GM21737 (cell line): ENCODE results near the gene UGGT2.
"Not testable (repeated sequence)": the region's sequence is repeated elsewhere in the genome, so short reads cannot be mapped to it uniquely, and the experiment has no call there.

Experiments
- ATAC-seq: cut with Tn5 transposase; IDR thresholded peaks from one replicate; pipeline ENCODE4 v1.9.1; 2021; ENCODE audit warnings: mild to moderate bottlenecking, moderate library complexity; ENCODE audit not compliant: unreplicated experiment

Gene UGGT2

DNA sequence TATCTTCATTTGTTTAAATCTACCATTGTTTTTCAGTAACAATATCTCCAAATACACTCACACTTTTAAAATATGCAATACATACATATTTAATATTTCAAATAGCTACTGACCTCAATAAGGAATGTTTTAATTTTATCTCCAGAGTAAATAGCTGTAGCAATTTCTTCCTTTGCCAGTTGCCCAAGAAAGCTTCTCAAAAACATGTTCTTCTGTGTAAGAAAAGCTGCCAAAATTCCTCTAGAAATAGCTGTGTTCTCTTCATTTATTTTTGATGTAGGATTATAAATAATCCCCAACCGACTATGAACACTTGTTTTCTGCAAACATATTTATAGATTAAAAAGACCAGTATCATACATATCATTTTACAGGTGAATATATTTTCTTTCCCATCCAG lies 150.5 kb downstream of the UGGT2 start:
- no peak for ATAC-seq

DNA sequence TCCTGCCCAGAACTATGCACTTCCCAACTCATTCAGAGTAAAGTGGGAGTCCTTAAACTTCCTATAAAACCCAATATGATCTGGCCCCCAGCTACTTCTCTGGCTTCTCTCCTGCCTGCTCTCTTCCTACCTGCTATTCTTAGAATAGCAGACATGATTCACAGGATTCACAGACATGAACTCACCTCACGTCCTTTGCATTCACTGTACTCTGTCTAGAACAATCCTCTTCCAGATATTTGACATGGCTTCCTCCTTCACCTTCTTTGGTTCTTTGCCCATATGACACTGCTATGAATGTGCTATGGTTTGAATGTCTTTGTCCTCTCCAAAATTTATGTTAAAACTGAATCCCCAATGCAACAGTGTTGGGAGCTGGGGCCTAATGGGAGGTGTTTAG lies 154.9 kb downstream of the UGGT2 start:
- no peak for ATAC-seq

DNA sequence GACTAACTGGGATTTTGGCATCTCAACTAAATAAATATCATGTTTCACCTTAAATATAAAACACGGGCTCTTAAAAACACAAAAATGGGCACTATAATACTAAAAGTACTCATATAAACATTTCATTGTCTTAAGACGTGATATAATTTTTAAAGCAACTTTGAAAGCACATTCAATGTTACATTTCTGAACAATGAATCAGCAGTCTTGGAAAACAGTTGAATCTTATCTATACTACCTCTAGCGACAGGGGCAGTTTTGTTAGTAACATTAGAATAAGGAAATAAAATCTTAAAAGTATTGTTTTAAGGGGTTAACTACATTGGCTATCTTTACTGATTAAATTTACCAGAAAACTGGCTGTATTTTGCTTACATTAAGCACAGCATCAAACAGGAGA lies 156.9 kb downstream of the UGGT2 start:
- ATAC-seq: no peak

DNA sequence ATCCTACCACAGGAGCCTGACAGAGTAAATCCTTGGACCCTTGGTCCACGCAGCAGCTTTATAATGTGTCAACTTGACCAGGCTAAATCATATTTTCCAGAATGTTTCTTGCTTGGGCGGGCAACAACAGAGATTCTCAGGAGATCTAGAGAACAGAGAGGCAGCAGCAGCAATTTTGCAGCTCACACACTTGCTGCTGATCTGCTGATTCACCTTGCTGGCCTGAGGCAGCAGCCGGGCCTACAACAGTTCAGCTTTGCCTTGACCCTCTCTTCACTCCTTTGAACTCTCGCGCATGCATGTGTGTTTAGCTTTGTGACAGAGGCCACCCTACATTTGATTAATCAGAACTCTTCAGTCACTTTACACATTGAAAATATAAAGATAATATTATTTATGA lies 159.3 kb downstream of the UGGT2 start:
- no peak for ATAC-seq

DNA sequence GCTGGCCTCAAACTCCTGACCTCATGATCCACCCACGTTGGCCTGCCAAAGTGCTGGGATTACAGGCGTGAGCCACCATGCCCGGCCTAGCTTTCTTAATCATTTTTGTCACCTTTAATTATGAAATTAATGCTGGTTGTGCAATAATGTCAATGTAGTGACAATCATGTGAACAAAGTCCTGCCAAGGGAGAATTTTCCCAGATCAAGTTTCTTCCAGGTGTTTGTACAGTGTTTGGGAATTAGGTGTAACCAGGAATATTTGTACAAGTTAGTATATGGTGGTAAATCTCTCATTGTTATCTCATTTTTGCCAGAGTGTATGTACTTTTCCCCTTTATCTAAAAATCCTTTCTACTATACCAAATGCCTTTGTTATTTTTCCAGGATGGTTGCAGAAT lies 171.1 kb downstream of the UGGT2 start:
- ATAC-seq: no peak

DNA sequence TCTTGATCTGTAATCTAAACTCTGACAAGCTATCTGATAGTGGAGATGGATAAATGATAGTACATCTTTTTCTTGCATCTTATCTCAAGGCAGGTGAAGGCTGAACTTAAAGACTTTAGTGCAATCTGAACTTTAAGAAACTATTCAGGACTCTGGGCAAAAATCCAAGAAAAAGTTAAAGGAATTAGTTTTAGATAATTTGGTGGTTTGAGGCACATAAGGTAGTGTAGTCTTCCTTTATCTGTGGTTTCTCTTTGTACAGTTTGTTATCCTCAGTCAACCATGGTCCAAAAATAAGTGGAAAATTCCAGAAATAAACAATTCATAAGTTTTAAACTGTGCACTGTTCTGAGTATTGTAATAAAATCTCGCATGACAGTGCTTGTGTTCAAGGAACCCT lies 172.9 kb downstream of the UGGT2 start:
- no peak for ATAC-seq

DNA sequence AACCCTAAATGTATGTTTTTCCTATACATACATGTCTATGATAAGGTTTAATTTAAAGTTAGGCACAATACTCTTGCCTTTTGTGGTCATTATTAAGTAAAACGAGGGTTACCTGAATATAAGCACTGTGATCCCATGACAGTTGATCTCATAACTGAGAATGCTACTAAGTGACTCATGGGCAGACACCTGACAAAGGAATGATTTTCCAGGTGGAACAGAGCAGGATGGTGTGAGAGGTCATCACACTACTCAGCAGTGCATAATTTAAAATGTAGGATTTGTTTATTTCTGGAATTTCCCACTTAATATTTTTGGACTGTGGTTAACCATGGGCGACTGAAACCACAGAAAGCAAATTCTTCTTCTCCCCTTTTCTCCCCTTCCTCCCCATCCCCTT lies 178.9 kb downstream of the UGGT2 start:
- no peak for ATAC-seq

DNA sequence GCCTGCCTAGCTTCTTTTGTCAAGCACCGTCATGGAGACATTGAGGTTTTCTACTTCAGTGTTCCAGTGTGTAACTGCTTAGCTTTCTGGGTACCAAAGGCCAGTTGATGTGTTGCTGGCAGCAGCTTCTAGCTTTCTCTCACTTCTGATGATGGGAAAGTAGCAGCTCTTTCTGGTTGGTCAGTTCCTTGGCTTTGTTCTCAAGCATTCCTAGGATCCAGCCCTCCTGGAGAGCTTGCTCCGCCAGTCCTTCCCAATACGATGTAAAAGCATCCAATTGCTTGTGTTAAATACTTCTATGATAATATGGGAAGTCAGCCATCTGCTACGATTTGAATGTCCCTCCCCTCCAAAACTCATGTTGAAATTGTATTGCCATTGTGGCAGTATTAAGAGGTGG lies 182.8 kb downstream of the UGGT2 start:
- ATAC-seq: no peak

DNA sequence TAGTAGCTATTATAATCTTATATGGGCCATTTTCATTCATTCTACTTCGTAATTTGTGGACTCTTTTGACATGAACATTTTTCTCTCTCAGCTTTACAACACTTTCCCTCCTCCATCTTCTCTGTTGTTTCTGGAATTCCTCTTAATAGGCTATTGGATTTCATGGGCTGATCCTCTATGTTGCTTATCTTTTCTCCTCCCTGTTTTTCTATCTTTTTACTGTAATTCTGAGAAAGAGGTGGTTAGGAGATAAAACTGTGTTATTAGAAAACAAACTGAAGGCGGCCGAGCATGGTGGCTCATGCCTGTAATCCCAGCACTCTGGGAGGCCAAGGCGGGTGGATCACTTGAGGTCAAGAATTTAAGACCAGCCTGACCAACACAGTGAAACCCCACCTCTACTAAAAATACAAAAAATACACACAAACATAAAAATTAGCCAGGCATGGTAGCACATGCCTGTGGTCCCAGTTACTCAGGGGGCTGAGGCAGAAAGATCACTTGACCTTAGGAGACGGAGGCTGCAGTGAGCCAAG lies 188.1 kb downstream of the UGGT2 start:
- ATAC-seq: no peak

DNA sequence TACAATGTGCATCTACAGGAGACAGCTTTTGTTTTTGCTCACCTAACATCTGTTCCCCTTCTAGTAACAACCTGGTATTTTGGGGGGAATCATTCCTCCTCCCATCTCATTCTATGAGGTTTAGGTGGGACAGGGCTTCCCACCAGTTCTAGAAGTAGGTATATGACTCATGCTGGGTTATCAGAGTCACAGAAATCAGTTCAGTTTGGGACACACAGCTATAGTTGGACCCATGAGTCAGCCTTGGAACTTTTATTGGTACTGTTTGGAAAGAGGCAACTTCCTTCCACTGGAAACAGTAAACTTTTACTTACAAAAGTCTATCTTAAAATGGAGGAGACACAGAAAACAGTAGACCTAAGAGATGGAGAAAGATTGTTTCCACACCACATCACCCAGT lies 190.8 kb downstream of the UGGT2 start:
- no peak for ATAC-seq

DNA sequence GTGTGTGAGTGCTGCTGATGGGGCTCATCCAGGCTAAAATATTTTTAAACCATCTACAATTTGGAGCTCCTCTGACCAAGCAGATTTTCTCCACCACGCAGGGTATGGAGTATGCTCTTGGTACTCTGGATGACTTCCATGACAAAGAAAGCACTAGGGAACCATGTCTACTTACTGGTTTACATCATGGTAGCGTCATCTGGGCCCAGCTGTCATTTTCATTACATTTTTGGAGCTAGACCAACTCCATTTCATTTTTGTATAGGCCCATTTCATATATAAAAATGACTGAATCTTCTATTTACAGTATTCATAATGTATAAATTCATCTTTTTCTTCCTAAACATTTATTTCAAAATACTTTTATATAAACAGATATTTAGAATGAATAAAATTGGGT lies 191.9 kb downstream of the UGGT2 start:
- no peak for ATAC-seq

DNA sequence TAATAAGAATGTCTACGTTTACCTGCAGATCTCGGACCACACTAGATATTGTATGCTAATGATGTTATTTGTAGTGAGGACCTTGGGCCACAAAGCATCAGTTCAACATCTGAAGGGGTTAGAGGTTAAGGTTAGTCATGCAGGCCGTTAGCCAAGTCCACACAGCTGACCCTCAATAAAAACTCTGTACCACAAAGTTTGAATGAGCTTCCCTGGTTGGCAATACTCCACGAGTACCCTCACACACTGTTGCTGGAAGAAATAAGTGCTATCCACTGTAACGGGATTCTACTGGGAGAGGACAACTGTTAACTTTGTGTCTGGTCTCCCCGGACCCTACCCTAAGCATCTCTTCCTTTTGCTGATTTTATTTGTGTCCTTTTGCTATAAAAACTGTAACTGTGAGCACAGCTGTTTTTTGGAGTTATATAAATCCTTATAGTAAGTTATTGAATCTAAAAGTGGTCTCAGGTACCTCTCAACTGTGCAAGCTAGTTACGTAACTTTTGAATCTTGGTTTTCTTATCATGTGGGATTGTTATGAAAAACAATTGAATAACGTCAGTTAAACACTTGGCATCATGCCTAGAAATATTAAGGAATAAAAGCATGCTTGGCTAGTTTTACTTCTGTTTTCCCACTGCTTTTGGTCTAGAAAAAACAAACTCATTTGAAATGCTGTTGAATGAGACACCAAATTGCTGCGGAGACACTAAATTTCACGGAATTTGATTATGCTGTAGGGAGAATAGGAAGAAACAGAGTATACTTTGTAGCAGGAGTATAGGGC lies 194.7 kb downstream of the UGGT2 start:
- no peak for ATAC-seq

DNA sequence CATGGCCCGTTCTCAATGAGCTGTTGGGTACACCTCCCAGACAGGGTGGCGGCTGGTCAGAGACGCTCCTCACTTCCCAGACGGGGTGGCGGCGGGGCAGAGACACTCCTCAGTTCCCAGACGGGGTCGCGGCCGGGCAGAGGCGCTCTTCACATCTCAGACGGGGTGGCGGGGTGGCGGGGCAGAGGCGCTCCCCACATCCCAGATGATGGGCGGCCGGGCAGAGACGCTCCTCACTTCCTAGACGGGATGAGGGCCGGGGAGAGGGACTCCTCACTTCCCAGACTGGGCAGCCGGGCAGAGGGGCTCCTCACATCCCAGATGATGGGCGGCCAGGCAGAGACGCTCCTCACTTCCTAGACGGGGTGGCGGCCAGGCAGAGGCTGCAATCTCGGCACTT lies 207.5 kb downstream of the UGGT2 start:
- ATAC-seq: not testable (repeated sequence)

DNA sequence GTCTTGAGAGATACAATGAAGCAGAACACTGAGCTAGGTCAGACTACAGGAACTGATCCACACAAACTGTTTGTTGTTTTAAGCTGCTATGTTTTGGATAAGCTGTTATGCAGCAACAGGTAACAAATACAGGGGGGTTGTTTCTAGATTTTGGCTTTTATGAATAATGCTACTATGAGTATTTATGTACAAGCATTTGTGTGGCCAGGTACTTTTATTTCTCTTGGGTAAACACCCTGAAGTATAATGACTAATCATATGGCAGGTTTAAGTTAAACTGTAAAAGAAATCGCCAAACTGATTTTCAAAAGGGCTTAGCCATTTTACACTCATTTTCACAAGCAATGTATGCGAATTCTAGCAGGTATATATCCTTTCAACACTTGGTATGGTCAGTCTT lies 210.3 kb downstream of the UGGT2 start:
- ATAC-seq: no peak

DNA sequence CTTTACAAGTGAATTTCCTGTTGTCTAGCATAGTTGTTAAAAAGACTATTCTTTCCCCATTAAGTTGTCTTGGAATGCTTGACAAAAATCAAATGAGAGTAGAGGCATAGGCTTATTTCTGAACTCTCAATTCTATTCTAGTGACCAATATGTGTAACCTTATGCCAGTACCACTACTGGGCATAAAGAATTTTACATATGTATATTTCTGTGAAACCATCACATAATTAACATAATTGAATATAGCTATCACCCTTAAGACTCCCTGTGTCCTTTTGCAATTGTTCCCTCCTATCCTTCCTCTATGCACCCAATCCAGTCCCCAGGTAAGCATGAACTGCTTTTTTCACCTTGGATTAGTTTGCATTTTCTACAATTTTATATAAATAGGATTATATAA lies 211.3 kb downstream of the UGGT2 start:
- ATAC-seq: no peak

DNA sequence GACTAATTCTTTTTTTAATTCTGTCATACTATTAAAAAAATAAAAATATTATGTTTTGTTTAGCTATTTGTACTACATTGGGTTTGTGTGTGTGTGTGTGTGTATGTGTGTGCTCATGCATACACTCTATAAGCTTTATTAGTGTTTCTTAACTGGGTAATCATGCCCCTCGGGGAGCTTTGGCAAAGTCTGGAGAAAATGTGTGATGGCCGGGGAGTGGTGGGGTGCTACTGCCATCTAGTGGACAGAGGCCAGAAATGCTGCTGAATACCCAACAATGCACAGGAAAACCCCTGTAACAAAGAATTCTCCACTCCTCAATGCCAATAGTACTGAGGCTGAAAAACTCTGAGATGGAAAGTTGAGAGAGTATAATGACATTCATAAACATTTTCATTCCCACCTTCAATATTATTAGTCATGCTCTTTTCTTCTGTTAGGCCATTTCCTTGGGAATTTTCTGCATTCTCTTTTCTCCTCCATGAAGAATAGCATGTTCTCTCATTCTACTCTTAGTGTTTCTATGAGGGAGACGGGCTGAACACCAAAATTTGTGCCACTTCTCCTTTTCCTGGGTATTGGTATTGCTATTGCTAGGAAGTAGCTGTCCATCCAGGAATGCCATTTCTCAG lies 219.0 kb downstream of the UGGT2 start:
- peak; percentile 88 for ATAC-seq

DNA sequence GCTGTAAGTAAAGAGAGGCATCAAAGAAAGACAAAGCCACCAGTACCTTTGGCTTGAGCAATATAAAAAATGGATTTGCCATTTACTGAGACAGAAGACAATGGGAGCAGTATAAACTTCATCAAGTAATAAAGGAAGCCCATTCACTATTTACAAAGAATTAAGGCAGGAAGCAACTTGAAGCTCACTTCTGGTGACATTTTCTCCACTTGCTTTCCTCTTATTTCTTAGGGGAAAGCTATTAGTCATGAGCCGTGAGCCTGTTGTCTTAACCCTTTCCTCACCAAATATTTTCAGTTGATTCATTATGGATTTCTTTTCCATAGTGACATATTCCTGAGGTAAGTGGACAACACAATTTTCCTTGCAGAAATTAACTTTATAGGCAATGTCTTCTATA lies 219.5 kb downstream of the UGGT2 start:
- no peak for ATAC-seq

DNA sequence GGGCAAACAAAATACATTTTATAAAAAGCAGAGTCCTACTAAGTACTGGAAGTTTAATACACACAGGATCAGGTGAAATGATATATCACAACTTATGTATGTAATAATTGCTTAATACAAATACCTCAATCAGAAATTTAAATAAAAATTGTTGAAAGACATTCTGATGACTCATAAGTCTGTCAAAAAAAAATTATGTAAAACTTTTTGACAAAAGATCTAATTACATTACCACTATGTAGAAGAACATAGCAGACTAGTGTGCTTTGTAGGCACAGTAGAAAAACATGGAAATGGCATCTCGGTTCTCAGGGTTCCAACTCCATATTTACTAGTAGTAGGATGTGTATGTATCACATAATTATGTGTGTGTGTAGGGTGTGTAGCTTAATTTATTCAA lies 220.1 kb downstream of the UGGT2 start:
- ATAC-seq: no peak

DNA sequence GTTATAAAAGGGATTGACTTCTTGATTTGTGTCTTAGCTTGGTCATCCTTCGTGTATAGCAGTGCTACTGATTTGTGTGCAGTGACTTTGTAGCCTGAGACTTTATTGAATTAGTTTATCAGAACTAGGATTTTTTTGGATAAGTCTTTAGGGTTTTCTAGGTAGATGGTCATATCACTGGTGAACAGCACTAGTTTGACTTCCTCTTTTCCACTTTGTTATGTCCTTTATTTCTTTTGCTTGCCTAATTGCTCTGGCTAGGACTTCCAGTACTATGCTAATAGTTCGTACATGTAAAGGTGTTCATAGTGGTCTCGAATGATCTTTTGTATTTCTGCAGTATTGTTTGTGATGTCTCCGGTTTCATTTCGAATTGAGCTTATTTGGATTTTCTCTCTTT lies 230.9 kb downstream of the UGGT2 start:
- ATAC-seq: no peak

DNA sequence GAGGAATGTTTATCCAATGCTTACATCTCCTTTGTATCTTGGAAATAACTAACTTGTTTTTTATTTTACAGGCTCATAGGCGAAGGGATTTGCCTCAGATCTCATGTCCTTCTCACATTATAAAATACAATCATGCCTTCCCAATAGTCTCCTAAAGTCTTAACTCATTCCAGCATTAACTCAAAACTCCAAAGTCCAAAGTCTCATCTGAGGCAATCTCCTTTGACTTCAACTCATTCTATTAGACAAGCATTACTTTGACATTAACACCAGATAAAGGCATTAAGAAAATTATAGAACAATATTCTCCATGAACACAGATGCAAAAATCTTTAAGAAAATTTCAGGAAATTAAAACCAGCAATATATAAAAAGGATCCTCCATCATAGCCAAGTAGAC lies 238.7 kb downstream of the UGGT2 start:
- ATAC-seq: no peak

DNA sequence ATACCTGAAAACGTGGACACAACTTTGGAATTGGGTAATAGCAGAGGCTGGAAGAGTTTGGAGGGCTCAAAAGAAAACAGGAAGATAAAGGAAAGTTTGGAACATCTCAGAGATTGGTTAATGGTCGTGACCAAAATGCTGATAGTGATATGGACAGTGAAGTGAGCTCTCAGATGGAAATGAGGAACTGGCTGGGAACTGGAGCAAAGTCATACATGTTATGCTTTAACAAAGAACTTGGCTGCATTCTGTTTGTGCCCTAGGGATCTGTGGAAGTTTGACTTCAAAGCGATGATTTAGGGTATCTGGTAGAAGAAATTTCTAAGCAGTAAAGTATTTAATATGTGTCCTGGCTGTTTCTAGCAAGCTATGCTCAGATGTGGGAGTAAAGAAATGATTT lies 240.1 kb downstream of the UGGT2 start:
- ATAC-seq: no peak

DNA sequence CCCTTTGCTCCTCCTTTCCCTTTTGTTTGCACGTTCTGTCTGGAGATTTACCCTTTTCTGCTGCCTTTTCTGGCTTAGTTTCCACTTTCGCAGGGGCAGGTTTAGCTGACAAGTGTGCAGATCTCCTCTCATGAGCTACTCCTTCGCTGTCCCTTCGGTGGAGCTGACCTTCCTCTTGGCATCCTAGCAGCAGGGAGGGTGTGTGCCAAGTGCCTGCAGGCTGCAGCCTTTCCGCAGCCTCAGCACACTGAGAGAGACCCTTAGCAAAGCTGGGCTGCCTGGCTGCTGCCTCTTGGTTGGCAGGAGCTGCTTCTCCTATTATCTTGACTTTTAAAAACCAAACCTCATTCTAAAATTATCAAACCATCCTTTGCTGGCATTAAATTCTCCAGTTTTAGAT lies 243.8 kb downstream of the UGGT2 start:
- ATAC-seq: no peak

DNA sequence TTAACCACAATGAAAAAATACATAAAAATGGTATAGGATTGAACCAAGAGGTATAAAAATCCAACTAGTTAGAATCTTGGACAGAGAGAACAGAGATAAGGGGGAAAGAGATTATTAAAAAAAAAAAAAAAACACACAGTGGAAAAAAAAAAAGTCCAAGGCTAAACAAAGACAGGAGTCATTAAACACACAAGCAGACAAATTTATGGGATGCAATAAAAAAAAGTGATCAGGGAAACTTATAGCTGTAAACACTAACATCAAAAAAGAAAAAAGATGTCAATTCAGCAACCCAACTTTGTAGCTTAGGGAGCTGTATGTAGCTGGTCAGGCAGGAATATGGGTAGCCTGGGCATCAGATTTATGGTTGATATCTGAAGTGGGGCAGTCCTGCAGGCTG lies 247.3 kb downstream of the UGGT2 start:
- no peak for ATAC-seq
